IPS-15b (cell line): ENCODE results near the gene DNM3.

Source experiments
- H3K27me3 ChIP-seq: one replicate; pipeline ENCODE4 v1.6.1; 2013; ENCODE audit warnings: low read length; ENCODE audit not compliant: control insufficient read depth, insufficient read depth
- H3K36me3 ChIP-seq: one replicate; pipeline ENCODE4 v1.6.1; 2013; ENCODE audit warnings: low read length; ENCODE audit not compliant: control insufficient read depth, insufficient read depth
- H3K4me1 ChIP-seq: one replicate; pipeline ENCODE4 v1.6.1; 2013; ENCODE audit warnings: mild to moderate bottlenecking, low read length; ENCODE audit not compliant: control insufficient read depth, insufficient read depth
- H3K4me3 ChIP-seq: one replicate; pipeline ENCODE4 v1.5.1; 2013; ENCODE audit warnings: low read depth, low read length
- H3K9ac ChIP-seq: one replicate; pipeline ENCODE4 v1.6.1; 2013; ENCODE audit warnings: low read depth, mild to moderate bottlenecking, low read length
- H3K9me3 ChIP-seq: one replicate; pipeline ENCODE4 v1.6.1; 2013; ENCODE audit warnings: mild to moderate bottlenecking, low read length; ENCODE audit not compliant: control insufficient read depth, insufficient read depth

Gene DNM3

GRCh38 chr1:172105230-172105629, 263.9 kb downstream of the DNM3 start:
- no peaks in the 10 kb centered on the region for H3K27me3 ChIP-seq
- no peak overlapping the region for H3K9ac ChIP-seq
- H3K36me3 ChIP-seq = no peaks in the 10 kb centered on the region
- no peak overlapping the region for H3K4me3 ChIP-seq
- no peaks in the 10 kb centered on the region for H3K4me1 ChIP-seq
- no peaks in the 10 kb centered on the region for H3K9me3 ChIP-seq

GRCh38 chr1:172107316-172107975, 266.1 kb downstream of the DNM3 start:
- H3K4me1 ChIP-seq = no peaks in the 10 kb centered on the region
- H3K4me3 ChIP-seq = no peak overlapping the region
- no peaks in the 10 kb centered on the region for H3K9me3 ChIP-seq
- H3K36me3 ChIP-seq = no peaks in the 10 kb centered on the region
- H3K27me3 ChIP-seq = no peaks in the 10 kb centered on the region
- H3K9ac ChIP-seq = no peak overlapping the region

- no peaks in the 10 kb centered on the region for H3K36me3 ChIP-seq
Measured at GRCh38 chr1:172108161-172108893, 267.0 kb downstream of the DNM3 start.

GRCh38 chr1:172109359-172109758, 268.1 kb downstream of the DNM3 start:
- Histone ChIP-seq H3K36me3 (no peaks in the 10 kb centered on the region), H3K9ac (no peak overlapping the region), H3K4me3 (no peak overlapping the region), H3K27me3 (no peaks in the 10 kb centered on the region), H3K4me1 (no peaks in the 10 kb centered on the region), H3K9me3 (no peaks in the 10 kb centered on the region)

More at GRCh38 chr1:172108161-172108893, 267.0 kb downstream of the DNM3 start:
- Histone ChIP-seq H3K4me1 (no peaks in the 10 kb centered on the region), H3K9me3 (no peaks in the 10 kb centered on the region), H3K27me3 (no peaks in the 10 kb centered on the region), H3K4me3 (no peak overlapping the region), H3K9ac (no peak overlapping the region)

- Histone ChIP-seq H3K9me3 (no peaks in the 10 kb centered on the region), H3K9ac (no peak overlapping the region), H3K4me3 (no peak overlapping the region), H3K4me1 (no peaks in the 10 kb centered on the region), H3K36me3 (no peaks in the 10 kb centered on the region), H3K27me3 (no peaks in the 10 kb centered on the region)
Measured at GRCh38 chr1:172112576-172112975, 271.3 kb downstream of the DNM3 start.

- H3K9ac ChIP-seq = no peak overlapping the region
- no peaks in the 10 kb centered on the region for H3K4me1 ChIP-seq
- no peaks in the 10 kb centered on the region for H3K36me3 ChIP-seq
- H3K9me3 ChIP-seq = no peaks in the 10 kb centered on the region
- no peaks in the 10 kb centered on the region for H3K27me3 ChIP-seq
- no peak overlapping the region for H3K4me3 ChIP-seq
Measured at GRCh38 chr1:172117800-172118199, 276.5 kb downstream of the DNM3 start.

- Histone ChIP-seq H3K27me3 (no peaks in the 10 kb centered on the region), H3K36me3 (no peaks in the 10 kb centered on the region), H3K4me1 (no peaks in the 10 kb centered on the region), H3K9ac (no peak overlapping the region), H3K4me3 (no peak overlapping the region), H3K9me3 (no peaks in the 10 kb centered on the region)
Measured at GRCh38 chr1:172118618-172119017, 277.3 kb downstream of the DNM3 start.

- H3K9ac ChIP-seq = no peak overlapping the region
- H3K4me1 ChIP-seq = no peaks in the 10 kb centered on the region
- H3K4me3 ChIP-seq = no peak overlapping the region
- no peaks in the 10 kb centered on the region for H3K27me3 ChIP-seq
- no peaks in the 10 kb centered on the region for H3K9me3 ChIP-seq
- H3K36me3 ChIP-seq = no peaks in the 10 kb centered on the region
Measured at GRCh38 chr1:172119184-172119583, 277.9 kb downstream of the DNM3 start.

GRCh38 chr1:172120381-172120780, 279.1 kb downstream of the DNM3 start:
- Histone ChIP-seq H3K27me3 (no peaks in the 10 kb centered on the region), H3K4me3 (no peak overlapping the region), H3K9ac (no peak overlapping the region), H3K36me3 (no peaks in the 10 kb centered on the region), H3K9me3 (no peaks in the 10 kb centered on the region), H3K4me1 (no peaks in the 10 kb centered on the region)

GRCh38 chr1:172121081-172121717, 279.9 kb downstream of the DNM3 start:
- Histone ChIP-seq H3K27me3 (no peaks in the 10 kb centered on the region), H3K4me1 (no peaks in the 10 kb centered on the region), H3K9me3 (no peaks in the 10 kb centered on the region), H3K4me3 (no peak overlapping the region), H3K36me3 (no peaks in the 10 kb centered on the region), H3K9ac (no peak overlapping the region)

- Histone ChIP-seq H3K27me3 (no peaks in the 10 kb centered on the region), H3K36me3 (no peaks in the 10 kb centered on the region), H3K9ac (no peak overlapping the region), H3K4me3 (no peak overlapping the region), H3K4me1 (no peaks in the 10 kb centered on the region), H3K9me3 (no peaks in the 10 kb centered on the region)
Measured at GRCh38 chr1:172122381-172122780, 281.1 kb downstream of the DNM3 start.

- no peaks in the 10 kb centered on the region for H3K27me3 ChIP-seq
- no peaks in the 10 kb centered on the region for H3K4me1 ChIP-seq
- H3K4me3 ChIP-seq = no peak overlapping the region
- H3K9me3 ChIP-seq = no peaks in the 10 kb centered on the region
- H3K36me3 ChIP-seq = no peaks in the 10 kb centered on the region
- H3K9ac ChIP-seq = no peak overlapping the region
Measured at GRCh38 chr1:172125250-172125649, 284.0 kb downstream of the DNM3 start.
